Ishikawa (cell line): Measurements from ENCODE around the gene RMP24.

Experiments
- CEBPB ChIP-seq: IDR thresholded peaks from 2 replicates; pipeline ENCODE4 v1.6.1; 2012
- EP300 ChIP-seq: IDR thresholded peaks from 2 replicates; pipeline ENCODE4 v1.6.1; 2012; ENCODE audit warnings: borderline replicate concordance
- FOXM1 ChIP-seq: IDR thresholded peaks from 2 replicates; pipeline ENCODE4 v1.6.1; 2012; ENCODE audit warnings: low read depth, borderline replicate concordance
- RAD21 ChIP-seq: IDR thresholded peaks from 2 replicates; pipeline ENCODE4 v1.6.1; 2012; ENCODE audit warnings: low read depth
- TAF1 ChIP-seq: IDR thresholded peaks from 2 replicates; pipeline ENCODE4 v1.6.1; 2012; ENCODE audit warnings: low read depth, mild to moderate bottlenecking
- TCF12 ChIP-seq: IDR thresholded peaks from 2 replicates; pipeline ENCODE4 v1.6.1; 2012; ENCODE audit warnings: low read depth
- TEAD4 ChIP-seq: IDR thresholded peaks from 2 replicates; pipeline ENCODE4 v1.6.1; 2012
- YY1 ChIP-seq: IDR thresholded peaks from 2 replicates; pipeline ENCODE4 v1.6.1; 2012; ENCODE audit warnings: low read depth
- ZBTB7A ChIP-seq: IDR thresholded peaks from 2 replicates; pipeline ENCODE4 v1.6.1; 2012; ENCODE audit warnings: low read depth
- TF ChIP-seq, protein P1 (sequence below): IDR thresholded peaks from 2 replicates; pipeline ENCODE4 v1.6.1; 2012; ENCODE audit warnings: low read depth, mild to moderate bottlenecking
- TF ChIP-seq, protein P2 (sequence below): IDR thresholded peaks from 2 replicates; pipeline ENCODE4 v1.6.1; 2012

DNA sequence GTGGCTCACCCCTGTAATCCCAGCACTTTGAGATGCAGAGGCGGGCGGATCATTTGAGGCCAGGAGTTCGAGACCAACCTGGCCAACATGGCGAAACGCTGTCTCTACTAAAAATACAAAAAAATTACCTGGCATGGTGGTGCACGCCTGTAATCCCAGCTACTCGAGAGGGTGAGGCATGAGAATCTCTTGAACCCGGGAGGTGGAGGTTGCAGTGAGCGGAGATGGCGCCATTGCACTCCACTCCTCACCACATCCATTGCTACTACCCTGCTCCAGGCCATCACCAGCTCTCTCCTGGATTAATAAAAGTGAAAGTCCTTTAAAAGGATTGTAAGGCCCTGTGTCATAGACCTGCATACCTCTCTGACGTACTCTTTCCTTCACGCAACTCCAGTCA, 1.2 kb downstream of the RMP24 start:
- no peak for TF ChIP-seq YY1
- TF ChIP-seq TCF12 = no peak
- TF ChIP-seq, protein P1, sequence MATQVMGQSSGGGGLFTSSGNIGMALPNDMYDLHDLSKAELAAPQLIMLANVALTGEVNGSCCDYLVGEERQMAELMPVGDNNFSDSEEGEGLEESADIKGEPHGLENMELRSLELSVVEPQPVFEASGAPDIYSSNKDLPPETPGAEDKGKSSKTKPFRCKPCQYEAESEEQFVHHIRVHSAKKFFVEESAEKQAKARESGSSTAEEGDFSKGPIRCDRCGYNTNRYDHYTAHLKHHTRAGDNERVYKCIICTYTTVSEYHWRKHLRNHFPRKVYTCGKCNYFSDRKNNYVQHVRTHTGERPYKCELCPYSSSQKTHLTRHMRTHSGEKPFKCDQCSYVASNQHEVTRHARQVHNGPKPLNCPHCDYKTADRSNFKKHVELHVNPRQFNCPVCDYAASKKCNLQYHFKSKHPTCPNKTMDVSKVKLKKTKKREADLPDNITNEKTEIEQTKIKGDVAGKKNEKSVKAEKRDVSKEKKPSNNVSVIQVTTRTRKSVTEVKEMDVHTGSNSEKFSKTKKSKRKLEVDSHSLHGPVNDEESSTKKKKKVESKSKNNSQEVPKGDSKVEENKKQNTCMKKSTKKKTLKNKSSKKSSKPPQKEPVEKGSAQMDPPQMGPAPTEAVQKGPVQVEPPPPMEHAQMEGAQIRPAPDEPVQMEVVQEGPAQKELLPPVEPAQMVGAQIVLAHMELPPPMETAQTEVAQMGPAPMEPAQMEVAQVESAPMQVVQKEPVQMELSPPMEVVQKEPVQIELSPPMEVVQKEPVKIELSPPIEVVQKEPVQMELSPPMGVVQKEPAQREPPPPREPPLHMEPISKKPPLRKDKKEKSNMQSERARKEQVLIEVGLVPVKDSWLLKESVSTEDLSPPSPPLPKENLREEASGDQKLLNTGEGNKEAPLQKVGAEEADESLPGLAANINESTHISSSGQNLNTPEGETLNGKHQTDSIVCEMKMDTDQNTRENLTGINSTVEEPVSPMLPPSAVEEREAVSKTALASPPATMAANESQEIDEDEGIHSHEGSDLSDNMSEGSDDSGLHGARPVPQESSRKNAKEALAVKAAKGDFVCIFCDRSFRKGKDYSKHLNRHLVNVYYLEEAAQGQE = no peak
- TF ChIP-seq, protein P2, sequence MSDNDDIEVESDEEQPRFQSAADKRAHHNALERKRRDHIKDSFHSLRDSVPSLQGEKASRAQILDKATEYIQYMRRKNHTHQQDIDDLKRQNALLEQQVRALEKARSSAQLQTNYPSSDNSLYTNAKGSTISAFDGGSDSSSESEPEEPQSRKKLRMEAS = no peak
- TF ChIP-seq CEBPB = no peak
- TF ChIP-seq ZBTB7A = no peak
- no peak for TF ChIP-seq RAD21
- no peak for TF ChIP-seq EP300
- no peak for TF ChIP-seq FOXM1
- TF ChIP-seq TEAD4 = no peak
- no peak for TF ChIP-seq TAF1
